Chondrocyte (in vitro differentiated cells): Measurements from ENCODE around the gene ABCA4. TPM values are rescaled to one million over a fixed set of nuclear protein-coding genes. Genes with fewer than 3 reads are reported as not detected.

Experiments used
- DNase-seq: peaks from one replicate; pipeline ENCODE4 v3.0.0; 2021; ENCODE audit warnings: mixed read lengths, low spot score
- H3K27ac Mint-ChIP-seq: one replicate; pipeline ENCODE4 v1.8.0; 2021; ENCODE audit warnings: mild to moderate bottlenecking, moderate library complexity, mixed read lengths; ENCODE audit not compliant: unreplicated experiment
- H3K27me3 Mint-ChIP-seq: 2 replicates; pipeline ENCODE4 v1.8.0; 2021; ENCODE audit warnings: low read depth, mixed read lengths
- H3K36me3 Mint-ChIP-seq: 2 replicates; pipeline ENCODE4 v1.8.0; 2021; ENCODE audit warnings: low read depth, mixed read lengths
- H3K4me1 Mint-ChIP-seq: 2 replicates; pipeline ENCODE4 v1.8.0; 2021; ENCODE audit warnings: low read depth, mild to moderate bottlenecking, mixed read lengths
- H3K4me3 Mint-ChIP-seq: one replicate; pipeline ENCODE4 v1.8.0; 2021; ENCODE audit warnings: mild to moderate bottlenecking, moderate library complexity, mixed read lengths; ENCODE audit not compliant: unreplicated experiment
- H3K9me3 Mint-ChIP-seq: 2 replicates; pipeline ENCODE4 v1.8.0; 2021; ENCODE audit warnings: low read depth, mixed read lengths
- CTCF ChIP-seq: fragments of 200-600 bp; sonication (generic); IDR thresholded peaks from 2 replicates; pipeline ENCODE4 v1.5.0; 2021; ENCODE audit warnings: antibody characterized with exemption, mild to moderate bottlenecking, moderate library complexity
- total RNA-seq: library from RNA; stranded (reverse); gene quantifications from 3 replicates; pipeline ENCODE4 v1.2.1, GENCODE V29; 2021

Gene ABCA4
- total RNA-seq, 1 donor from 2014 or later: 0.22 TPM

DNA sequence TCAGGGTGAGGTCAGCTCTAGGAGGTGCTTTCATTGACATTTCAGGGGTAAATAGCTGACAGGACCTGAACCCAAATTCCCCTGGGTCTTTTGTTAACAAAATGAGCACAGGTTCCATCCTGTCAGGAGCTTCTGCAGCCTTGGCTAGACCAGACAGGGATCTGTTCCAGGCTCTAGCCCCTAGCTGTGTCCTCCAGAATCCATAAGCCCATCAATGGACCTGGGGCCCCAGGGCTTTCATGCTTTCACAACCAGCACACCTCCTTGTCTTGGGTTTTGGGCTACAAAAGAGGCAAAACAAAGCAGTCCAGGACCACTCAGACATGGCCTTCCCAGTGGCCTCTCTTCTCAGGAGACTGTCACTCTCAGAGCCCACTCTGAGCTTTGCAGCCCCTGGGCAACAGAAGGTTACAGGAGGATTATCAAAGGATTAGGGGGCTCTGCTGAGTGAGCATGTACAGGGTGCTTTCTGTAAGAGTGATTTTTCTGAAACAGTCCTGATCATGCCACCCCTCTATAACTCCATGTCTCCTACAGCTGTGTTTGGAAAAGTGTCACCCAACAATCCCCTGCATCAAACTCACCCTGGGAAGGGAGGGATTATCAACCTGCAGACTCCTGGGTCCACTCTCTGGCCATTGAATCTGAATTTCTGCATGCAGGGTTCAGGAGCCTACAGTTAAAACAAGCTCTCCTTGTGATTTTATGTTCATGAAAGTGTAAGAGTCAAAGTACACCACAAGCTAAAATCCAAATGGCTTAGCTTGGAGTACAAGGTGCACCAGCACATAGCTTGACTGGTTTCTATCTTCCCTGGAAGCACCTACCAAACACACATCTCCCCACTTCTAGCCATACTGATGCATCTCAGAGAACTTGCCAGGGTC, 144.0 kb downstream of the ABCA4 start:
- Mint-ChIP-seq H3K36me3 (no peaks in the 10 kb centered on the region), H3K4me1 (peaks cover 38% of the 10 kb centered on the region), H3K4me3 (no peak overlapping the region), H3K27ac (no peak overlapping the region), H3K27me3 (no peaks in the 10 kb centered on the region), H3K9me3 (no peaks in the 10 kb centered on the region)
- TF ChIP-seq CTCF: no peak
- no peak for DNase-seq

GRCh38 chr1:93976291-93976690, 144.7 kb downstream of the ABCA4 start:
- H3K27me3 Mint-ChIP-seq: no peaks in the 10 kb centered on the region
- no peak for DNase-seq
- TF ChIP-seq CTCF: no peak
- no peak overlapping the region for H3K27ac Mint-ChIP-seq
- peaks cover 38% of the 10 kb centered on the region for H3K4me1 Mint-ChIP-seq
- no peaks in the 10 kb centered on the region for H3K36me3 Mint-ChIP-seq
- no peak overlapping the region for H3K4me3 Mint-ChIP-seq
- no peaks in the 10 kb centered on the region for H3K9me3 Mint-ChIP-seq

GRCh38 chr1:93972341-93972740, 148.6 kb downstream of the ABCA4 start:
- Mint-ChIP-seq H3K9me3 (no peaks in the 10 kb centered on the region), H3K36me3 (no peaks in the 10 kb centered on the region)
- TF ChIP-seq CTCF: no peak

DNA sequence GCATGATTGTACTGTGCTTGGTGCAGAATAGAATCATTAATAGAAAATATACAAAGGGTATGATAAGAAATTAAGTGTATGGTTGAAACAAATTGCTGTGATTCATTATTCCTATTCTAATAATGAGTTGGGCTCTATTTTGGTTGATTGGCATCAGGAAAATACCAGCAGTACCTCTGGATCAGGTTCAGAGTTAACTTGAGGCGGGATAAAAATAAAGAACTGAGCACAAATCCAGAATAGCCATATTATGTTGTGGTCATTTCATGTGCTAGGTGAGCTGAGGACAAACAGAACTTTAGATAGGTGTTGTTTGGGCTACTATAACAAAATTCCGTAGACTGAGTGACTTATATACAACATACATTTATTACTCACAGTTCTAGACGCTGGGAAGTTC, 151.1 kb downstream of the ABCA4 start:
- H3K9me3 Mint-ChIP-seq: no peaks in the 10 kb centered on the region
- DNase-seq: no peak
- peaks cover 8% of the 10 kb centered on the region for H3K4me1 Mint-ChIP-seq
- H3K4me3 Mint-ChIP-seq: no peak overlapping the region
- TF ChIP-seq CTCF: no peak
- H3K27ac Mint-ChIP-seq: no peak overlapping the region
- no peaks in the 10 kb centered on the region for H3K27me3 Mint-ChIP-seq
- H3K36me3 Mint-ChIP-seq: no peaks in the 10 kb centered on the region

More at GRCh38 chr1:93972341-93972740, 148.6 kb downstream of the ABCA4 start:
- no peak overlapping the region for H3K4me3 Mint-ChIP-seq
- peaks cover 3% of the 10 kb centered on the region for H3K4me1 Mint-ChIP-seq
- no peaks in the 10 kb centered on the region for H3K27me3 Mint-ChIP-seq
- DNase-seq: no peak
- no peak overlapping the region for H3K27ac Mint-ChIP-seq

GRCh38 chr1:93969371-93969770, 151.6 kb downstream of the ABCA4 start:
- Mint-ChIP-seq H3K36me3 (no peaks in the 10 kb centered on the region), H3K9me3 (no peaks in the 10 kb centered on the region), H3K4me3 (no peak overlapping the region), H3K4me1 (peaks cover 13% of the 10 kb centered on the region), H3K27me3 (no peaks in the 10 kb centered on the region), H3K27ac (no peak overlapping the region)
- TF ChIP-seq CTCF: no peak
- no peak for DNase-seq
